IMR-90 (cell line): ENCODE data around the gene AQP12B. TPM values are rescaled to one million over a fixed set of nuclear protein-coding genes. Genes with fewer than 3 reads are reported as not detected.

ENCODE experiments used
- ATAC-seq: fragments of 200-7000 bp; cut with Tn5 transposase; 2 replicates; pipeline ENCODE4 v1.9.1; 2020; ENCODE audit warnings: low read depth, mild to moderate bottlenecking, moderate library complexity
- BruUV-seq: library from RNA; stranded (reverse); fragments of 400-500 nt; replicated peaks from 2 replicates; lab custom pipeline; 2021; lab: Mats Ljungman, UMichigan
- CTCF ChIA-PET: fragments of 300-600 bp; formaldehyde crosslinking; extraction: SDS; loops from one replicate; lab custom pipeline; 2021; ENCODE audit warnings: antibody characterized with exemption; lab: Yijun Ruan, JAX
- POLR2A ChIA-PET: fragments of 300-600 bp; sonication (Branson Sonifier 250); formaldehyde crosslinking; loops from one replicate; lab custom pipeline; 2022; ENCODE audit warnings: antibody characterized with exemption; ENCODE audit not compliant: unreplicated experiment; lab: Charles Lee
- DNase-seq: peaks from one replicate; pipeline ENCODE4 v3.0.0; 2013
- H2AFZ ChIP-seq: replicated peaks from 2 replicates; pipeline ENCODE3; 2013; ENCODE audit warnings: low read length, mild to moderate bottlenecking; ENCODE audit not compliant: poor library complexity
- H2AK5ac ChIP-seq: 2 replicates; pipeline ENCODE4 v1.6.1; 2013; ENCODE audit warnings: low read depth, low read length, inconsistent platforms
- H2AK9ac ChIP-seq: replicated peaks from 2 replicates; pipeline ENCODE3; 2013; ENCODE audit warnings: mild to moderate bottlenecking, low read depth, low read length, moderate library complexity; ENCODE audit not compliant: poor library complexity
- H2BK120ac ChIP-seq: 2 replicates; pipeline ENCODE4 v1.6.1; 2013; ENCODE audit warnings: low read depth, low read length, inconsistent platforms
- H2BK15ac ChIP-seq: 3 replicates; pipeline ENCODE4 v1.6.1; 2013; ENCODE audit warnings: low read depth, low read length, inconsistent platforms
- H2BK20ac ChIP-seq: 2 replicates; pipeline ENCODE4 v1.6.1; 2013; ENCODE audit warnings: low read depth, mild to moderate bottlenecking, inconsistent platforms, low read length, moderate library complexity
- H2BK5ac ChIP-seq: 2 replicates; pipeline ENCODE4 v1.6.1; 2013; ENCODE audit warnings: mild to moderate bottlenecking, low read depth, low read length, inconsistent platforms; ENCODE audit not compliant: poor library complexity, severe bottlenecking
- H3K14ac ChIP-seq: replicated peaks from 2 replicates; pipeline ENCODE4 v1.6.1; 2013; ENCODE audit warnings: low read depth, low read length, inconsistent platforms
- H3K18ac ChIP-seq: 2 replicates; pipeline ENCODE4 v1.6.1; 2013; ENCODE audit warnings: low read depth, low read length, control low read depth
- H3K23ac ChIP-seq: 2 replicates; pipeline ENCODE4 v1.6.1; 2013; ENCODE audit warnings: low read depth, low read length, inconsistent platforms
- H3K27ac ChIP-seq: 2 replicates; pipeline ENCODE4 v1.5.1; 2013; ENCODE audit warnings: mild to moderate bottlenecking, control low read depth, low read length; ENCODE audit not compliant: insufficient read depth
- H3K27me3 ChIP-seq: 2 replicates; pipeline ENCODE4 v1.6.1; 2013; ENCODE audit warnings: low read length; ENCODE audit not compliant: control insufficient read depth, insufficient read depth
- H3K36me3 ChIP-seq: 2 replicates; pipeline ENCODE4 v1.6.1; 2013; ENCODE audit warnings: low read length, mixed read lengths; ENCODE audit not compliant: control insufficient read depth, insufficient read depth
- H3K4ac ChIP-seq: 2 replicates; pipeline ENCODE4 v1.6.1; 2013; ENCODE audit warnings: low read depth, low read length, inconsistent platforms
- H3K4me1 ChIP-seq: 2 replicates; pipeline ENCODE4 v1.6.1; 2013; ENCODE audit warnings: low read length, mixed read lengths; ENCODE audit not compliant: control insufficient read depth, insufficient read depth
- H3K4me2 ChIP-seq: 2 replicates; pipeline ENCODE4 v1.6.1; 2013; ENCODE audit warnings: low read depth, mild to moderate bottlenecking, control low read depth, low read length, moderate library complexity
- H3K4me3 ChIP-seq: 2 replicates; pipeline ENCODE4 v1.5.1; 2013; ENCODE audit warnings: low read depth, mild to moderate bottlenecking, control low read depth, low read length, moderate library complexity; ENCODE audit not compliant: insufficient read depth
- H3K56ac ChIP-seq: 2 replicates; pipeline ENCODE4 v1.6.1; 2013; ENCODE audit warnings: low read length, inconsistent platforms; ENCODE audit not compliant: insufficient read depth; ENCODE audit errors: extremely low read depth
- H3K79me1 ChIP-seq, 2 experiments: 2 replicates each; pipeline ENCODE4 v1.6.1; 2013; ENCODE audit warnings: low read length in 2 of 2, inconsistent platforms in 1 of 2, low read depth in 1 of 2
- H3K9ac ChIP-seq: 2 replicates; pipeline ENCODE4 v1.6.1; 2013; ENCODE audit warnings: low read depth, low read length, control low read depth
- H3K9me1 ChIP-seq: 2 replicates; pipeline ENCODE4 v1.6.1; 2013; ENCODE audit warnings: low read length, inconsistent platforms; ENCODE audit not compliant: insufficient read depth
- H3K9me3 ChIP-seq: 2 replicates; pipeline ENCODE4 v1.6.1; 2013; ENCODE audit warnings: low read length; ENCODE audit not compliant: control insufficient read depth, insufficient read depth
- H4K20me1 ChIP-seq: 2 replicates; pipeline ENCODE4 v1.6.1; 2013; ENCODE audit warnings: low read length, inconsistent platforms; ENCODE audit not compliant: insufficient read depth
- H4K5ac ChIP-seq: 2 replicates; pipeline ENCODE4 v1.6.1; 2013; ENCODE audit warnings: mild to moderate bottlenecking, low read depth, low read length, control low read depth
- H4K8ac ChIP-seq, 2 experiments: 2 replicates each; pipeline ENCODE4 v1.6.1; 2013; ENCODE audit warnings: low read depth in 2 of 2, low read length in 2 of 2, control low read depth in 1 of 2, inconsistent platforms in 1 of 2
- H4K91ac ChIP-seq: 2 replicates; pipeline ENCODE4 v1.6.1; 2013; ENCODE audit warnings: low read depth, low read length, inconsistent platforms; ENCODE audit not compliant: insufficient read depth
- CEBPB ChIP-seq: IDR thresholded peaks from 2 replicates; pipeline ENCODE4 v1.6.1; 2012; ENCODE audit warnings: low read depth, low read length, improper control_type of control experiment
- CHD1 ChIP-seq: IDR thresholded peaks from 2 replicates; pipeline ENCODE4 v1.6.1; 2012; ENCODE audit warnings: low read depth, low read length, improper control_type of control experiment
- NFE2L2 ChIP-seq: fragments of 150-350 bp; IDR thresholded peaks from 2 replicates; pipeline ENCODE4 v1.6.1; 2016; ENCODE audit warnings: low read depth, mild to moderate bottlenecking, low read length
- USF2 ChIP-seq: fragments of 150-350 bp; IDR thresholded peaks from 2 replicates; pipeline ENCODE4 v1.6.1; 2017; ENCODE audit warnings: mild to moderate bottlenecking, antibody characterized with exemption, low read length, low read depth
- WGBS, 2 experiments: methylation state at CpG; one replicate each; pipeline versions ENCODE4 v1.1.5 to v1.1.7; 2013; ENCODE audit warnings: missing lambda C conversion rate in 2 of 2; ENCODE audit not compliant: insufficient read length in 1 of 2; ENCODE audit errors: extremely low coverage in 2 of 2; 5-methylcytosine and 5-hydroxymethylcytosine counted together
- dilution Hi-C: fragments of 300-500 bp; cut with HindIII; formaldehyde crosslinking; loops from one replicate; pipeline ENCODE4 v1.14.3; 2018; ENCODE audit warnings: low sequenced_read_pairs; ENCODE audit not compliant: unreplicated experiment
- in situ Hi-C: fragments of 300-500 bp; cut with MboI; formaldehyde crosslinking; loops from 3 replicates; pipeline ENCODE4 v1.14.3; 2019; ENCODE audit warnings: low sequenced_read_pairs, inconsistent platforms, mixed read lengths
- intact Hi-C: fragments of 100-400 bp; cut with micrococcal nuclease; formaldehyde crosslinking; loops from 2 replicates; pipeline ENCODE4 v1.10.0; 2022
- polyA plus RNA-seq, 3 experiments: library from polyadenylated mRNA; depleted of rRNA; stranded (reverse); fragments of >200 nt; gene quantifications; 2 replicates each; pipeline ENCODE4 v1.2.3, GENCODE V29; 2012; ENCODE audit warnings: low replicate concordance in 1 of 3
- total RNA-seq: library from RNA; depleted of rRNA; stranded (reverse); fragments of >200 nt; gene quantifications from 2 replicates; pipeline ENCODE4 v1.2.3, GENCODE V29; 2012

The AQP12B gene
- total and polyA plus RNA-seq, 2 of the 4 experiments (the other 2 are of a cell fraction): not detected

GRCh38 chr2:240727439-240727838 lies 44.8 kb upstream of the AQP12B start:
- Histone ChIP-seq H3K56ac (no peak overlapping the region), H3K27me3 (peaks cover 33% of the 10 kb centered on the region), H3K4ac (no peak overlapping the region), H3K79me1 (no peaks in the 10 kb centered on the region), H4K91ac (no peak overlapping the region), H4K5ac (no peak overlapping the region), H2AK9ac (no peak overlapping the region), H3K9me1 (no peaks in the 10 kb centered on the region), H3K18ac (no peak overlapping the region), H3K9ac (no peak overlapping the region), H2BK15ac (no peak overlapping the region), H3K4me3 (no peak overlapping the region), H2AFZ (no peak overlapping the region), H2BK20ac (no peak overlapping the region), H2AK5ac (no peak overlapping the region), H3K4me2 (no peak overlapping the region), H3K4me1 (no peaks in the 10 kb centered on the region; the same call in 1 of the 2 replicates), H3K9me3 (no peaks in the 10 kb centered on the region), H3K14ac (no peak overlapping the region), H3K23ac (no peak overlapping the region), H3K36me3 (no peaks in the 10 kb centered on the region), H3K27ac (no peak overlapping the region), H2BK5ac (no peak overlapping the region), H4K8ac (no peak overlapping the region), H2BK120ac (no peak overlapping the region), H4K20me1 (no peaks in the 10 kb centered on the region; the same call in 1 of the 2 replicates)
- intact Hi-C loops (no loop called here), in situ Hi-C loops (no loop called here), dilution Hi-C loops (no loop called here)
- no TSS peak for BruUV-seq
- no peak for DNase-seq
- ATAC-seq: no peak
- WGBS, 2 experiments: 61% methylated on average over 4 of the region's 14 CpGs; no CpG with 5 or more reads in 1 of the 2 experiments
- POLR2A ChIA-PET: no interaction called here
- CTCF ChIA-PET: no interaction called here
- TF ChIP-seq CEBPB: no peak
- TF ChIP-seq USF2: no peak
- TF ChIP-seq NFE2L2: no peak
- no peak for TF ChIP-seq CHD1
